Measurements from ENCODE around the gene CCNL2. TPM values are rescaled to one million over a fixed set of nuclear protein-coding genes. Genes with fewer than 3 reads are reported as not detected.
"Not testable (repeated sequence)": the region's sequence is repeated elsewhere in the genome, so short reads cannot be mapped to it uniquely, and the experiment has no call there.

The CCNL2 gene
- total RNA-seq, 1 donor from 2014 or later = 225 TPM

- DNase-seq (no peak), ATAC-seq (ENCODE audit: low read depth) (peak; percentile 42)
- H3K4me3 Mint-ChIP-seq = no peak overlapping the region
- no peaks in the 10 kb centered on the region for H3K9me3 Mint-ChIP-seq
- peaks cover 12% of the 10 kb centered on the region for H3K27me3 Mint-ChIP-seq
- ChIA-PET POLR2A (no interaction called here), CTCF (no interaction called here)
- H3K36me3 Mint-ChIP-seq (ENCODE audit: low read depth) = no peaks in the 10 kb centered on the region
- H3K27ac Mint-ChIP-seq = no peak overlapping the region
- TF ChIP-seq, protein P1, sequence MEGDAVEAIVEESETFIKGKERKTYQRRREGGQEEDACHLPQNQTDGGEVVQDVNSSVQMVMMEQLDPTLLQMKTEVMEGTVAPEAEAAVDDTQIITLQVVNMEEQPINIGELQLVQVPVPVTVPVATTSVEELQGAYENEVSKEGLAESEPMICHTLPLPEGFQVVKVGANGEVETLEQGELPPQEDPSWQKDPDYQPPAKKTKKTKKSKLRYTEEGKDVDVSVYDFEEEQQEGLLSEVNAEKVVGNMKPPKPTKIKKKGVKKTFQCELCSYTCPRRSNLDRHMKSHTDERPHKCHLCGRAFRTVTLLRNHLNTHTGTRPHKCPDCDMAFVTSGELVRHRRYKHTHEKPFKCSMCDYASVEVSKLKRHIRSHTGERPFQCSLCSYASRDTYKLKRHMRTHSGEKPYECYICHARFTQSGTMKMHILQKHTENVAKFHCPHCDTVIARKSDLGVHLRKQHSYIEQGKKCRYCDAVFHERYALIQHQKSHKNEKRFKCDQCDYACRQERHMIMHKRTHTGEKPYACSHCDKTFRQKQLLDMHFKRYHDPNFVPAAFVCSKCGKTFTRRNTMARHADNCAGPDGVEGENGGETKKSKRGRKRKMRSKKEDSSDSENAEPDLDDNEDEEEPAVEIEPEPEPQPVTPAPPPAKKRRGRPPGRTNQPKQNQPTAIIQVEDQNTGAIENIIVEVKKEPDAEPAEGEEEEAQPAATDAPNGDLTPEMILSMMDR (IDR thresholded peaks at IDR 0.05) = no peak
- peaks cover 1% of the 10 kb centered on the region for H3K4me1 Mint-ChIP-seq
- intact Hi-C loops (cut with micrococcal nuclease) = no loop called here
Observed at GRCh38 chr1:1419813-1420653, 20.9 kb upstream of the CCNL2 start.

- no peak for ATAC-seq (ENCODE audit: low read depth)
- Mint-ChIP-seq H3K9me3 (no peaks in the 10 kb centered on the region), H3K4me1 (peaks cover 1% of the 10 kb centered on the region), H3K27me3 (peaks cover 9% of the 10 kb centered on the region), H3K4me3 (no peak overlapping the region), H3K36me3 (ENCODE audit: low read depth) (no peaks in the 10 kb centered on the region), H3K27ac (no peak overlapping the region)
- DNase-seq = no peak
- CTCF ChIA-PET = no interaction called here
- intact Hi-C loops (cut with micrococcal nuclease) = no loop called here
- TF ChIP-seq, protein P1 (IDR thresholded peaks at IDR 0.05) = no peak
- POLR2A ChIA-PET = no interaction called here
Observed at GRCh38 chr1:1419363-1419812, 20.3 kb upstream of the CCNL2 start.

DNA sequence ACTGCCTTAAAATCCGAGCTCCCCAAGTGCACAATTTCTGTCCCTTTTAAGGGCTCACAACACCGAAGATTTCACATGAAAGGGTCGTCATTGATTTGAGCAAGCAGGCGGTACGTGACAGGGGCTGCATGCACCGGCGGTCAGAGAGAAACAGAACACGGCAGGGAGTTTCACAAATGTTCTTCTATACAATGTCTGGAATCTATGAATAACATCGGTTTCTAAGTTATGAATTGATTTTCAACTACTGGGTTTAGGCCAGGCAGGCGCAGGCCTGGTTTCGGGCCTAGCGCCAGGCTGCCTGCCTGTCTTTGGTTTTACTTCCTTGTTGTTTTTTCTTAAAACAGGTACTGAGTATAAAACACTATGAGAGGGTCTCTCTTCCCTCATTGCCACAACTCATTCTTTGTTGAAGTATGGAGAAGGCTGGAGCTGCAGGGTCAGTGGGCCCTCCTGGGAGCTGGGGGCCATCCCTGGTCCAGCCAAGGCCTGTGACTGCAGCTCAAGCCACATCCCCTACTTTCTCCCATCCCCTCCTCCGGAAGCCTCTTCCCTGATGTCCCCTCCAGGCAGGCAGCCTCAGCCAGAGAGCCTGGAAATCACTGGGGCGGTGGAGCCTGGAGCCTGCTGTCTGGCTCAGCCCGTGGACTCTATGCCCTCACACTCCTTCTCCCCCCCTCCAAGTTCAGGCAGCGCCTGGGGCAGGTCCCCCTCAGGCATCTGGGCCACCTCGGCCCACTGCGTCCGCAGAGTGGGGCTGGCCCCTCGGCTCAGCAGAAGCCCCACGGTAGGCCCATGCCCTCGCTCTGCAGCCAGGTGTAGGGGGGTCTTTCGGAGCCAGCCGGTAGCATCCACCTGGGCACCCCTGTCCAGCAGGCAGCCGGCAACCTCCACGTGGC, 19.6 kb upstream of the CCNL2 start:
- H3K4me3 Mint-ChIP-seq = no peak overlapping the region
- no peaks in the 10 kb centered on the region for H3K9me3 Mint-ChIP-seq
- CTCF ChIA-PET = no interaction called here
- ATAC-seq (ENCODE audit: low read depth) (no peak), DNase-seq (no peak)
- no peak overlapping the region for H3K27ac Mint-ChIP-seq
- H3K36me3 Mint-ChIP-seq (ENCODE audit: low read depth) = no peaks in the 10 kb centered on the region
- peaks cover 1% of the 10 kb centered on the region for H3K4me1 Mint-ChIP-seq
- H3K27me3 Mint-ChIP-seq = peaks cover 9% of the 10 kb centered on the region
- POLR2A ChIA-PET = no interaction called here
- intact Hi-C loops (cut with micrococcal nuclease) = no loop called here
- TF ChIP-seq, protein P1 (IDR thresholded peaks at IDR 0.05) = no peak

DNA sequence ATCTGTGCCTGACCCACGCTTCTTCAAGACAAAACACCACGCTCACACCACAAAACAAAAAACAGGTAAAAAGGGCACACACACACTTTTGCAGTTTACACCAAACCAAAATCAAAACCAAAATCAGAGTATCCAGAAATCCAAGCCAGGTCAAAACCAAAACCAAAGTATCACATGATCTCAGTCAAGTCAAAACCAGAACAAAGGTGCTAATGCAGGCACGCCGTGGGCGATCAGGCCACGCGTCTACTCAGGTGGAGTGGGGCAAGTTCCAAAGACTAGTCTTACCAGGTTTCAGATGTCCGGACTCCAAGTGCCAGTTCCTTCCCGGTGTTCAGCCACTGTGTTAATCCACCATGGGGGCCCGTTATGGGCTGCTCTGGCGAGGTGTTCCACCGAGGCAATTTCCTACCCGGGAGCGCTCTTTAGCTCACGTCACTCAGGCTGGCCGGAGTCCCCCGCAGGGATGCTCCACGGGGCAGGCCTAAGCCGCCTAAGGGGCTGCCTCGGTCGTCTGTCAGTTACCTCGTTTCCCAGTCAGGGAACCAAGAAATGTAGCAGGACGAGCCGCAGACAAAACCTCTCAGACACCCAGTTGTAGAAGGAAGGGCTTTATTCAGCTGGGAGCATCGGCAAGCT, 18.8 kb upstream of the CCNL2 start:
- H3K27ac Mint-ChIP-seq; intact Hi-C loops (cut with micrococcal nuclease); H3K9me3 Mint-ChIP-seq; POLR2A ChIA-PET; H3K36me3 Mint-ChIP-seq (ENCODE audit: low read depth); H3K27me3 Mint-ChIP-seq; H3K4me1 Mint-ChIP-seq; DNase-seq; CTCF ChIA-PET; ATAC-seq (ENCODE audit: low read depth); H3K4me3 Mint-ChIP-seq: not testable (repeated sequence)

- H3K27me3 Mint-ChIP-seq; DNase-seq; POLR2A ChIA-PET; CTCF ChIA-PET; H3K36me3 Mint-ChIP-seq (ENCODE audit: low read depth); H3K4me1 Mint-ChIP-seq; H3K9me3 Mint-ChIP-seq; ATAC-seq (ENCODE audit: low read depth); intact Hi-C loops (cut with micrococcal nuclease); H3K4me3 Mint-ChIP-seq; H3K27ac Mint-ChIP-seq: not testable (repeated sequence)
Observed at GRCh38 chr1:1417396-1417795, 18.3 kb upstream of the CCNL2 start.
